ENCODE data around the gene TMCO4. TPM values are rescaled to one million over a fixed set of nuclear protein-coding genes. Genes with fewer than 3 reads are reported as not detected.

TMCO4 gene
- total and polyA plus RNA-seq, 2 donors (not counting 1 experiment from before 2014, with no cell fraction given) = 12.5 to 24.3 TPM

DNA sequence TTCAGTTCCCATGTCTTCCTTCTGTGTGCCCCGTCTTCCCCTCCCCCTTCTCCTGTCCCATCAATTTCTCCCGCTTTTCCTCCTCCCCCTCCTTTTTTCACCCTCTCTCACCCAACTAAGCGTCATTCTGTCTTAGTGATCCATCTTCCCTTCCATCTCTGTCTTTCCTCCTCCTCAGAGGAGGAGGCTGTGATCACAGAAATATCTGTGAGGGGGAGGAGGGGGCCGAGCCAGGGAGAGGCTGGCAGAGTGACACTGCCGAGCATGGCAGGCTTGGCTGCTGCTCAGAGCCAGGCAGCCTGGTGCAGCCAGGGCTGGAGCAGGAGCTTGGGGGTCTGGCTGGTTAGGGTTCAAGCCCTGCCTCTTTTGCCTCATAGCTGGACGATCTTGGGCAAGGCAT lies 127.5 kb downstream of the TMCO4 start:
- TF ChIP-seq, protein P1, sequence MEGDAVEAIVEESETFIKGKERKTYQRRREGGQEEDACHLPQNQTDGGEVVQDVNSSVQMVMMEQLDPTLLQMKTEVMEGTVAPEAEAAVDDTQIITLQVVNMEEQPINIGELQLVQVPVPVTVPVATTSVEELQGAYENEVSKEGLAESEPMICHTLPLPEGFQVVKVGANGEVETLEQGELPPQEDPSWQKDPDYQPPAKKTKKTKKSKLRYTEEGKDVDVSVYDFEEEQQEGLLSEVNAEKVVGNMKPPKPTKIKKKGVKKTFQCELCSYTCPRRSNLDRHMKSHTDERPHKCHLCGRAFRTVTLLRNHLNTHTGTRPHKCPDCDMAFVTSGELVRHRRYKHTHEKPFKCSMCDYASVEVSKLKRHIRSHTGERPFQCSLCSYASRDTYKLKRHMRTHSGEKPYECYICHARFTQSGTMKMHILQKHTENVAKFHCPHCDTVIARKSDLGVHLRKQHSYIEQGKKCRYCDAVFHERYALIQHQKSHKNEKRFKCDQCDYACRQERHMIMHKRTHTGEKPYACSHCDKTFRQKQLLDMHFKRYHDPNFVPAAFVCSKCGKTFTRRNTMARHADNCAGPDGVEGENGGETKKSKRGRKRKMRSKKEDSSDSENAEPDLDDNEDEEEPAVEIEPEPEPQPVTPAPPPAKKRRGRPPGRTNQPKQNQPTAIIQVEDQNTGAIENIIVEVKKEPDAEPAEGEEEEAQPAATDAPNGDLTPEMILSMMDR (conservative IDR thresholded peaks at IDR 0.05 in 1 of 2, IDR thresholded peaks at IDR 0.05 in 1 of 2; ENCODE audit: low read depth in 1 of 2, low read length in 2 of 2) = no peak
- TF ChIP-seq EZH2 (IDR thresholded peaks at IDR 0.05; ENCODE audit: low read length, missing control alignments) = no peak
- Histone ChIP-seq H3K4me3 (replicated peaks in 1 of 4; ENCODE audit: control extremely low read depth in 1 of 4, insufficient read depth in 1 of 4, low read depth in 3 of 4, low read length in 4 of 4) (no peak overlapping the region), H3K9me3 (ENCODE audit: control insufficient read depth, insufficient read depth, low read depth, low read length) (no peaks in the 10 kb centered on the region), H2AFZ (ENCODE audit: low read length) (no peak overlapping the region), H3K36me3 (ENCODE audit: control insufficient read depth, insufficient read depth, low read length) (no peaks in the 10 kb centered on the region), H3K4me1 (ENCODE audit: control insufficient read depth, extremely low read depth, insufficient read depth, low read length) (no peaks in the 10 kb centered on the region), H4K20me1 (ENCODE audit: control insufficient read depth, extremely low read depth, insufficient read depth, low read length) (no peaks in the 10 kb centered on the region), H3K79me2 (ENCODE audit: control insufficient read depth, insufficient read depth, low read length) (no peaks in the 10 kb centered on the region), H3K27me3 (ENCODE audit: control insufficient read depth, insufficient read depth, low read length) (peaks cover 13% of the 10 kb centered on the region), H3K4me2 (ENCODE audit: extremely low read depth, insufficient read depth, low read length) (no peak overlapping the region), H3K9ac (ENCODE audit: insufficient read depth, low read length) (no peak overlapping the region), H3K27ac (ENCODE audit: insufficient read depth, low read length) (no peak overlapping the region)
- DNase-seq (ENCODE audit: low read depth in 2 of 2) = no peak

DNA sequence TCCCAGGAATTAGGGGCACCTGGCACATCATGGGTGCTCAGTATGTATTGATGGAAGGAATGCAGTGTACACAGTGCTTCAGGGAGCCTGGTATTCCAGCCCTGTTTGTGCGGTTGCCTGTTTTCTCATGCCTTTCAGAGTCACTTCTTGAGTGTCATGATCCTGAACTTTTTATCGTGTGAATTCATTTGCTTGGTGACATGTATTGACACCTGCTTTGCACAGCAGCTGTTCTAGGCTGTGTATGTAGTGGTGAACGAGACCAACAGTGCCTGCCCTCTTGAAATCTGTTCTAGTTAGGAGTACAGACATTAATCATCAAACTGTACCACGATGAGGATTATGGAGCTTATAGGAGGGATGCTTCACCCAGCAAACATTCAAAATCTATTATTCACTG lies 128.9 kb downstream of the TMCO4 start:
- no peak for DNase-seq (ENCODE audit: low read depth in 2 of 2)
- Histone ChIP-seq H3K27ac (ENCODE audit: insufficient read depth, low read length) (no peak overlapping the region), H3K4me3 (replicated peaks in 1 of 4; ENCODE audit: control extremely low read depth in 1 of 4, insufficient read depth in 1 of 4, low read depth in 3 of 4, low read length in 4 of 4) (no peak overlapping the region), H3K36me3 (ENCODE audit: control insufficient read depth, insufficient read depth, low read length) (no peaks in the 10 kb centered on the region), H3K9me3 (ENCODE audit: control insufficient read depth, insufficient read depth, low read depth, low read length) (no peaks in the 10 kb centered on the region), H3K9ac (ENCODE audit: insufficient read depth, low read length) (no peak overlapping the region), H3K4me1 (ENCODE audit: control insufficient read depth, extremely low read depth, insufficient read depth, low read length) (no peaks in the 10 kb centered on the region), H3K79me2 (ENCODE audit: control insufficient read depth, insufficient read depth, low read length) (no peaks in the 10 kb centered on the region), H3K27me3 (ENCODE audit: control insufficient read depth, insufficient read depth, low read length) (peaks cover 27% of the 10 kb centered on the region), H4K20me1 (ENCODE audit: control insufficient read depth, extremely low read depth, insufficient read depth, low read length) (no peaks in the 10 kb centered on the region), H3K4me2 (ENCODE audit: extremely low read depth, insufficient read depth, low read length) (no peak overlapping the region), H2AFZ (ENCODE audit: low read length) (no peak overlapping the region)
- no peak for TF ChIP-seq EZH2 (IDR thresholded peaks at IDR 0.05; ENCODE audit: low read length, missing control alignments)
- TF ChIP-seq, protein P1 (conservative IDR thresholded peaks at IDR 0.05 in 1 of 2, IDR thresholded peaks at IDR 0.05 in 1 of 2; ENCODE audit: low read depth in 1 of 2, low read length in 2 of 2) = no peak

DNA sequence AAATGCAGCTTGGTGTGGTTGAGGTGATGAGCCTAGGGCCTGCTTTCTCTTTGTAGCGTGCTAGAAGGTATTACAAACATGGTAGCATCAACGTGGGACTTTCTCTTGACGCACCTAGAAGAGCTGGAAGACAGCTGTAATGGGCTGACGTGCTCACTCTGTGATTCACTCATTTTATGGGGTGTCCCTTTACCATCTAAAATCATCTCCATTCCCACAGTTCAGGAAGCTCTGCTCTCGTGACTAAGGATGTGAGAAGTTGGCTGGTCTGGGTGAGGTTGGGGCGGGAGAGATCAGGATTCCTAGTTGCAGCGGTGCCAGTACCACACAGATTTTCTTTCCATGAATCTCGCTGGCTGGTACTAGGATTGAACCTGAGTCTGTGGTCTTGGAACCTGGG lies 130.8 kb downstream of the TMCO4 start:
- Histone ChIP-seq H2AFZ (ENCODE audit: low read length) (no peak overlapping the region), H3K4me1 (ENCODE audit: control insufficient read depth, extremely low read depth, insufficient read depth, low read length) (no peaks in the 10 kb centered on the region), H3K4me2 (ENCODE audit: extremely low read depth, insufficient read depth, low read length) (no peak overlapping the region), H3K9me3 (ENCODE audit: control insufficient read depth, insufficient read depth, low read depth, low read length) (no peaks in the 10 kb centered on the region), H3K79me2 (ENCODE audit: control insufficient read depth, insufficient read depth, low read length) (no peaks in the 10 kb centered on the region), H3K4me3 (replicated peaks in 1 of 4; ENCODE audit: control extremely low read depth in 1 of 4, insufficient read depth in 1 of 4, low read depth in 3 of 4, low read length in 4 of 4) (no peak overlapping the region), H3K27ac (ENCODE audit: insufficient read depth, low read length) (no peak overlapping the region), H3K9ac (ENCODE audit: insufficient read depth, low read length) (no peak overlapping the region), H3K36me3 (ENCODE audit: control insufficient read depth, insufficient read depth, low read length) (no peaks in the 10 kb centered on the region), H3K27me3 (ENCODE audit: control insufficient read depth, insufficient read depth, low read length) (peaks cover 44% of the 10 kb centered on the region), H4K20me1 (ENCODE audit: control insufficient read depth, extremely low read depth, insufficient read depth, low read length) (no peaks in the 10 kb centered on the region)
- TF ChIP-seq, protein P1 (conservative IDR thresholded peaks at IDR 0.05 in 1 of 2, IDR thresholded peaks at IDR 0.05 in 1 of 2; ENCODE audit: low read depth in 1 of 2, low read length in 2 of 2) = no peak
- no peak for TF ChIP-seq EZH2 (IDR thresholded peaks at IDR 0.05; ENCODE audit: low read length, missing control alignments)
- no peak for DNase-seq (ENCODE audit: low read depth in 2 of 2)

Data from fibroblast of lung (primary cell).